ENCODE results near the gene IGSF5. TPM values are rescaled to one million over a fixed set of nuclear protein-coding genes. Genes with fewer than 3 reads are reported as not detected.

Gene IGSF5
- total and polyA plus RNA-seq, 9 of the 15 experiments (the other 6 are each of a cell fraction or from before 2014, with no cell fraction given), result not detected

- TF ChIP-seq USF2 (CRISPR knock-in tag; IDR thresholded peaks at IDR 0.05), result no peak
- TF ChIP-seq NRF1 (conservative IDR thresholded peaks at IDR 0.05 in 1 of 2, IDR thresholded peaks at IDR 0.05 in 1 of 2), result no peak
- no peak for TF ChIP-seq MBD1 (CRISPR knock-in tag; IDR thresholded peaks at IDR 0.05)
- TF ChIP-seq ZBTB9 (CRISPR knock-in tag; IDR thresholded peaks at IDR 0.05), result no peak
- TF ChIP-seq SMARCE1 (IDR thresholded peaks at IDR 0.05), result no peak
- TF ChIP-seq ZNF311 (CRISPR knock-in tag; IDR thresholded peaks at IDR 0.05), result no peak
Measured at GRCh38 chr21:39696196-39696595, 48.8 kb upstream of the IGSF5 start (continued).

GRCh38 chr21:39696618-39697017 is 48.4 kb upstream of the IGSF5 start:
- ChIA-PET POLR2A (interaction anchor here (0.6 to 0.7 kb wide), 2 partner anchors 9 to 14 kb away, joined by 3 read pairs; no protein-coding TSS in a partner anchor), CTCF (ENCODE audit: low intra/inter-chr PET ratio) (no interaction called here)
- H2AFZ ChIP-seq (ENCODE audit: low read depth, low read length), result no peak overlapping the region
- no peak overlapping the region for H3K27ac ChIP-seq (ENCODE audit: extremely low read depth, low read depth, low read length)
- DNase-seq (ENCODE audit: extremely low read depth in 1 of 4, low spot score in 3 of 4) (no peak), ATAC-seq (no peak), FAIRE-seq (no peak)
- in situ Hi-C loops (cut with MboI) (no loop called here), intact Hi-C loops (cut with micrococcal nuclease) (no loop called here)
- no peaks in the 10 kb centered on the region for H3K9me1 ChIP-seq (ENCODE audit: control insufficient read depth, insufficient read depth, low read length)
- H3K27me3 ChIP-seq (ENCODE audit: control insufficient read depth in 2 of 2, insufficient read depth in 2 of 2, low read length in 2 of 2), result no peaks in the 10 kb centered on the region; a peak in 1 of 5 replicates
- no peaks in the 10 kb centered on the region for H3K9me3 ChIP-seq (replicated peaks; ENCODE audit: control insufficient read depth, insufficient read depth, low read depth, low read length)
- no peak overlapping the region for H3K4me3 ChIP-seq
- no peaks in the 10 kb centered on the region for H3K4me1 ChIP-seq (replicated peaks in 1 of 2; ENCODE audit: control insufficient read depth in 2 of 2, insufficient read depth in 2 of 2, low read length in 2 of 2)
- H4K20me1 ChIP-seq (replicated peaks; ENCODE audit: control insufficient read depth, insufficient read depth, low read length), result no peaks in the 10 kb centered on the region
- BruUV-seq (replicated peaks), result no TSS peak
- H3K9ac ChIP-seq (ENCODE audit: insufficient read depth in 1 of 2, low read depth in 2 of 2, low read length in 2 of 2), result no peak overlapping the region
- H3K36me3 ChIP-seq (ENCODE audit: control insufficient read depth, insufficient read depth, low read length), result no peaks in the 10 kb centered on the region
- 0% methylated on average over 4 of the region's 4 CpGs for WGBS (ENCODE audit: insufficient coverage, low coverage, missing lambda C conversion rate)
- H3K79me2 ChIP-seq (ENCODE audit: control insufficient read depth, insufficient read depth, low read length), result no peaks in the 10 kb centered on the region
- H3K4me2 ChIP-seq (ENCODE audit: insufficient read depth, low read length), result no peak overlapping the region
- no peak for TF ChIP-seq ZNF445 (CRISPR knock-in tag; IDR thresholded peaks at IDR 0.05; ENCODE audit: low read depth)
- TF ChIP-seq ZNF280B (CRISPR knock-in tag; IDR thresholded peaks at IDR 0.05), result no peak
- no peak for TF ChIP-seq POU5F1 (IDR thresholded peaks at IDR 0.05; ENCODE audit: borderline replicate concordance, low read depth, low read length, partially characterized antibody)
- no peak for TF ChIP-seq ZNF561 (CRISPR knock-in tag; conservative IDR thresholded peaks at IDR 0.05)
- no peak for TF ChIP-seq TRIM24 (IDR thresholded peaks at IDR 0.05)
- no peak for TF ChIP-seq STAT6 (CRISPR knock-in tag; IDR thresholded peaks at IDR 0.05)
- no peak for TF ChIP-seq RFX5 (IDR thresholded peaks at IDR 0.05; ENCODE audit: low read depth, low read length)
- TF ChIP-seq ZNF830 (CRISPR knock-in tag; IDR thresholded peaks at IDR 0.05), result no peak
